GM23248 (cell line): ENCODE results near the gene COX20. TPM values are rescaled to one million over a fixed set of nuclear protein-coding genes. Genes with fewer than 3 reads are reported as not detected.

Source experiments
- DNase-seq: peaks from one replicate; pipeline ENCODE4 v3.0.0-alpha.2; 2015
- H2AFZ ChIP-seq: fragments of 200-600 bp; sonication (generic); 2 replicates; pipeline ENCODE4 v1.6.1; 2016; ENCODE audit warnings: antibody characterized with exemption
- H3F3A ChIP-seq: fragments of 200-600 bp; sonication (generic); 2 replicates; pipeline ENCODE4 v1.6.1; 2016; ENCODE audit warnings: mild to moderate bottlenecking, antibody characterized with exemption, mixed run types; ENCODE audit not compliant: insufficient read depth
- H3K27ac ChIP-seq: fragments of 200-600 bp; sonication (generic); 2 replicates; pipeline ENCODE4 v1.5.1; 2016; ENCODE audit warnings: mild to moderate bottlenecking
- H3K27me3 ChIP-seq: fragments of 200-600 bp; sonication (generic); replicated peaks from 2 replicates; pipeline ENCODE4 v1.6.1; 2016; ENCODE audit warnings: mild to moderate bottlenecking; ENCODE audit not compliant: insufficient read depth
- H3K36me3 ChIP-seq: fragments of 200-600 bp; sonication (generic); 2 replicates; pipeline ENCODE4 v1.6.1; 2016; ENCODE audit warnings: low read depth, mild to moderate bottlenecking
- H3K4me1 ChIP-seq: fragments of 200-600 bp; sonication (generic); 2 replicates; pipeline ENCODE4 v1.6.1; 2016; ENCODE audit warnings: mild to moderate bottlenecking; ENCODE audit not compliant: insufficient read depth
- H3K4me2 ChIP-seq: fragments of 200-600 bp; sonication (generic); one replicate; pipeline ENCODE4 v1.6.1; 2016; ENCODE audit warnings: mild to moderate bottlenecking; ENCODE audit not compliant: unreplicated experiment
- H3K4me3 ChIP-seq: fragments of 200-600 bp; sonication (generic); 2 replicates; pipeline ENCODE4 v1.5.1; 2016; ENCODE audit warnings: mild to moderate bottlenecking
- H3K79me2 ChIP-seq: fragments of 200-600 bp; sonication (generic); 2 replicates; pipeline ENCODE4 v1.6.1; 2016; ENCODE audit warnings: mild to moderate bottlenecking; ENCODE audit not compliant: insufficient read depth
- H3K9ac ChIP-seq: fragments of 200-600 bp; sonication (generic); 2 replicates; pipeline ENCODE4 v1.6.1; 2016; ENCODE audit warnings: mild to moderate bottlenecking
- H3K9me2 ChIP-seq: fragments of 200-600 bp; sonication (generic); 2 replicates; pipeline ENCODE4 v1.6.1; 2016; ENCODE audit warnings: mixed run types, mild to moderate bottlenecking, moderate library complexity; ENCODE audit not compliant: insufficient read depth
- H3K9me3 ChIP-seq: fragments of 200-600 bp; sonication (generic); one replicate; pipeline ENCODE4 v1.6.1; 2017; ENCODE audit warnings: low read depth
- H4K20me1 ChIP-seq: fragments of 200-600 bp; sonication (generic); 2 replicates; pipeline ENCODE4 v1.6.0; 2016; ENCODE audit not compliant: insufficient read depth
- EZH2 ChIP-seq: fragments of 200-600 bp; sonication (generic); IDR thresholded peaks from 2 replicates; pipeline ENCODE4 v1.6.1; 2018; ENCODE audit warnings: antibody characterized with exemption, mild to moderate bottlenecking; ENCODE audit not compliant: insufficient read depth, poor library complexity, severe bottlenecking
- EZH2phosphoT487 ChIP-seq: fragments of 200-600 bp; sonication (generic); IDR thresholded peaks from 2 replicates; pipeline ENCODE4 v1.6.1; 2018; ENCODE audit warnings: antibody characterized with exemption, moderate library complexity, mild to moderate bottlenecking, low read depth; ENCODE audit not compliant: insufficient read depth
- WGBS, 2 experiments: methylation state at CpG; one replicate each; pipeline ENCODE4 v1.1.6; 2015 to 2017; ENCODE audit warnings: low lambda C conversion rate in 2 of 2, low coverage in 1 of 2; ENCODE audit errors: missing lambda C conversion rate in 2 of 2; 5-methylcytosine and 5-hydroxymethylcytosine counted together
- in situ Hi-C: fragments of 300-500 bp; cut with MboI; formaldehyde crosslinking; loops from 2 replicates; pipeline ENCODE4 v1.15.0; 2020
- polyA plus RNA-seq: library from polyadenylated mRNA; unstranded; fragments of >200 nt; fragmentation: Nextera tagmentation; extraction: Ambion mirVana; gene quantifications from 2 replicates; pipeline ENCODE4 v1.2.1, GENCODE V29; 2016
- total RNA-seq: library from RNA; depleted of rRNA; stranded (reverse); fragments of >200 nt; shearing (Covaris generic); gene quantifications from 2 replicates; pipeline ENCODE4 v1.2.3, GENCODE V29; 2014

COX20 gene
- total and polyA plus RNA-seq, 2 experiments from 2014 or later, result 21.9 to 86.5 TPM

- Histone ChIP-seq H3K4me2 (no peak overlapping the region), H3K36me3 (no peaks in the 10 kb centered on the region), H3K79me2 (no peaks in the 10 kb centered on the region), H3K4me1 (no peaks in the 10 kb centered on the region), H3K27ac (no peak overlapping the region), H3K9ac (no peak overlapping the region), H2AFZ (no peak overlapping the region), H3K9me3 (no peaks in the 10 kb centered on the region), H3F3A (no peaks in the 10 kb centered on the region), H3K27me3 (no peaks in the 10 kb centered on the region), H3K9me2 (no peaks in the 10 kb centered on the region), H3K4me3 (no peak overlapping the region), H4K20me1 (no peaks in the 10 kb centered on the region)
- WGBS, 2 experiments, result 78 to 80% methylated on average over 16 of the region's 16 CpGs
- TF ChIP-seq EZH2 (no peak), EZH2phosphoT487 (no peak)
- DNase-seq, result no peak
- in situ Hi-C loops, result no loop called here
These were observed 32.8 kb upstream of the COX20 start for GRCh38 chr1:244802556-244803239.

GRCh38 chr1:244804841-244805240, 30.6 kb upstream of the COX20 start:
- no peak for TF ChIP-seq EZH2phosphoT487
- TF ChIP-seq EZH2, result no peak
- in situ Hi-C loops, result no loop called here
- H3K4me2 ChIP-seq, result no peak overlapping the region
- H3K9me3 ChIP-seq, result no peaks in the 10 kb centered on the region
- no peaks in the 10 kb centered on the region for H3K79me2 ChIP-seq
- H2AFZ ChIP-seq, result no peak overlapping the region
- H3F3A ChIP-seq, result no peaks in the 10 kb centered on the region
- WGBS, 2 experiments, result 90 to 95% methylated on average over 8 of the region's 8 CpGs
- no peak for DNase-seq
- no peak overlapping the region for H3K27ac ChIP-seq
- H3K27me3 ChIP-seq, result no peaks in the 10 kb centered on the region
- H4K20me1 ChIP-seq, result no peaks in the 10 kb centered on the region
- no peak overlapping the region for H3K9ac ChIP-seq
- no peaks in the 10 kb centered on the region for H3K9me2 ChIP-seq
- no peaks in the 10 kb centered on the region for H3K4me1 ChIP-seq
- H3K4me3 ChIP-seq, result no peak overlapping the region
- H3K36me3 ChIP-seq, result no peaks in the 10 kb centered on the region

GRCh38 chr1:244807138-244807537, 28.3 kb upstream of the COX20 start:
- H3K27me3 ChIP-seq, result no peaks in the 10 kb centered on the region
- in situ Hi-C loops, result no loop called here

GRCh38 chr1:244810221-244810620, 25.2 kb upstream of the COX20 start:
- 85 to 88% methylated on average over 15 to 22 of the region's 22 CpGs for WGBS, 2 experiments
- Histone ChIP-seq H3F3A (no peaks in the 10 kb centered on the region), H3K27ac (no peak overlapping the region), H3K9me2 (no peaks in the 10 kb centered on the region), H3K27me3 (no peaks in the 10 kb centered on the region), H3K9me3 (no peaks in the 10 kb centered on the region), H3K79me2 (no peaks in the 10 kb centered on the region), H4K20me1 (no peaks in the 10 kb centered on the region), H3K4me3 (no peak overlapping the region), H3K4me1 (no peaks in the 10 kb centered on the region), H3K4me2 (no peak overlapping the region), H3K36me3 (no peaks in the 10 kb centered on the region), H3K9ac (no peak overlapping the region), H2AFZ (no peak overlapping the region)
- in situ Hi-C loops, result no loop called here
- DNase-seq, result no peak
- TF ChIP-seq EZH2 (no peak), EZH2phosphoT487 (no peak)

More at GRCh38 chr1:244807138-244807537, 28.3 kb upstream of the COX20 start:
- no peak overlapping the region for H2AFZ ChIP-seq
- H3K4me2 ChIP-seq, result no peak overlapping the region
- no peak overlapping the region for H3K9ac ChIP-seq
- H3F3A ChIP-seq, result no peaks in the 10 kb centered on the region
- no peak overlapping the region for H3K4me3 ChIP-seq
- H3K4me1 ChIP-seq, result no peaks in the 10 kb centered on the region
- no peaks in the 10 kb centered on the region for H3K9me3 ChIP-seq
- no peaks in the 10 kb centered on the region for H3K36me3 ChIP-seq
- H4K20me1 ChIP-seq, result no peaks in the 10 kb centered on the region
- no peak for DNase-seq
- no peak overlapping the region for H3K27ac ChIP-seq
- no peaks in the 10 kb centered on the region for H3K79me2 ChIP-seq
- no peaks in the 10 kb centered on the region for H3K9me2 ChIP-seq
- TF ChIP-seq EZH2, result no peak
- TF ChIP-seq EZH2phosphoT487, result no peak

GRCh38 chr1:244813327-244813726, 22.1 kb upstream of the COX20 start:
- H3K36me3 ChIP-seq, result no peaks in the 10 kb centered on the region
- WGBS, 2 experiments, result 70 to 77% methylated on average over 6 of the region's 6 CpGs
- in situ Hi-C loops, result no loop called here
- no peaks in the 10 kb centered on the region for H3K27me3 ChIP-seq
- H3K9me3 ChIP-seq, result no peaks in the 10 kb centered on the region
- no peaks in the 10 kb centered on the region for H3K9me2 ChIP-seq
- no peak for TF ChIP-seq EZH2phosphoT487
- TF ChIP-seq EZH2, result no peak
- H3K4me3 ChIP-seq, result no peak overlapping the region
- no peak overlapping the region for H3K4me2 ChIP-seq
- H3F3A ChIP-seq, result no peaks in the 10 kb centered on the region
- no peak for DNase-seq
- no peak overlapping the region for H3K27ac ChIP-seq
- H3K79me2 ChIP-seq, result no peaks in the 10 kb centered on the region
- H3K4me1 ChIP-seq, result no peaks in the 10 kb centered on the region
- H4K20me1 ChIP-seq, result no peaks in the 10 kb centered on the region
- H3K9ac ChIP-seq, result no peak overlapping the region
- H2AFZ ChIP-seq, result no peak overlapping the region
